Jurkat, Clone E6-1 (cell line): ENCODE data around the gene RUVBL1.

Source experiments
- DNase-seq: peaks from one replicate; pipeline ENCODE4 v3.0.0-alpha.2; 2011; ENCODE audit warnings: low read depth, low spot score
- H3K4me3 ChIP-seq: 2 replicates; pipeline ENCODE4 v1.5.1; 2011; ENCODE audit warnings: mild to moderate bottlenecking, low read length, control low read depth, moderate library complexity

The RUVBL1 gene

DNA sequence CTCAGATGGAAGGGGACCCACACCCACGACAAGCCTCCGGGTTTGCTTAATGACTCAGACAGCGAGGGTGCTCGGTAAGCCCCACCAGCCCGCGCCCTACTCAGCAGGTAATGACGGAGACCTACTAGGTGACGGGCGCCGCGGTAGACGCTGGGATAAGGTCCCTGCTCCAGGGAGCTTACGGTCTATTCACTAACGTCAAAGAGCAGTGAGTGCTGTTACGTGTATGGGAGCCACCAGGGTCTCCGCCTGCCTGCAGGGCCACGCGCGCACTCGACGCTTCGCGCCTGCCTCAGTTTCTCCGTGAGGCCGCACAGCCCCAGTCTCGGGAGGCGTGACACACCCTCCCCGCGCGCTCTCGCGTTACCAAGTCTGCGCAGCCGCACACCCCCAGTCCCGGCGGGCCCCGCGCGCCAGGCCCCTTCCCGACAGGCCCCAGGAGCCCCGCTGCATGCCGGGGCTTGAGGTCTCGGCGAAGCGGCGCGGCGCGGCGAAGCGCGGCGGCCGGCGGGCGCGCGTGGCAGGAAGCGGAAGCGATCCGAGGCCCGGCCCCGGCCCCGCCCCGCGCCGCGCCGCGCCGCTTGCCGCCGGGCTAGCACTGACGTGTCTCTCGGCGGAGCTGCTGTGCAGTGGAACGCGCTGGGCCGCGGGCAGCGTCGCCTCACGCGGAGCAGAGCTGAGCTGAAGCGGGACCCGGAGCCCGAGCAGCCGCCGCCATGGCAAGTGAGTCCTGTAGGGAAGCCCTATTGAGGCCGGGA lies 71.6 kb downstream of the RUVBL1 start, which contains the start of gene SEC61A1:
Gene SEC61A1 (plus strand): TSS at position 601 of the 758 bp plus-strand sequence. CDS start 116 bp downstream, at position 717.
- DNase-seq = peak; percentile 84
- peak within 1 kb of the TSS; percentile 87 for H3K4me3 ChIP-seq

DNA sequence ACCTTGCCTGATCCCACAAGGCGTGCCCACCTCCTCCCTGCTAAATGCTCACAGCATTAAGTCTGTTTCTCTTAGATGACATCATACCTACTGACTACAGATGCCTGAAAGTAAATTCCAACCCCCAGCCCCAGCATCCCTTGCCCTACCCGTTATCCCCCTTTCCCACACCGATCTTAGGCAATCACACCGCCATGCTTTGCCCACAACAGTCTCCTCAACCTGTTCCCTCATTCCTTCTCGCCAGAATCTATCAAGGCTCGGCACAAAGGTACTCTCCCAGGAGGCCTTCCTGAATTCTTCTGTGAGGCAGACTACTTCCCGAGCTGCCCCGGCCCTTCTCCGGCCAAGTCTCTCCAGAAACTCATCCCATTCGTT lies 72.2 kb downstream of the RUVBL1 start:
- peak overlapping the region; percentile 87 for H3K4me3 ChIP-seq
- no peak for DNase-seq

DNA sequence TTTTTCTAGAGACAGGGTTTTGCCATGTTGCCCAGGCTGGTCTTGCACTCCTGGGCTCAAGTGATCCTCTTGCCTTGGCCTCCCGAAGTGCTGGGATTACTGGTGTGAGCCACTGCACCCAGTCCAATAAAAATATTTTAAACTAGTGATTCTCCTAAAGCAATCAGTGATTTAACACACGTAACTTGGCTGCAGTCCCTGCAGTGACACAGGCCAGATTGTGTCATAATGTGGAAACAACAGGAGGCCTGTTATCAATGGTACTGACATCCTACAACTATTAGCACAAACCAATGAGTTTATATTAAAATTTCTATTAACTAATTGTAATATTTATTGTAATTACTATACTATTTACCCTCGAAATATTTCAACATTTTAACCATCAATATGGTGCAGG lies 73.0 kb downstream of the RUVBL1 start:
- H3K4me3 ChIP-seq = no peak overlapping the region
- no peak for DNase-seq

DNA sequence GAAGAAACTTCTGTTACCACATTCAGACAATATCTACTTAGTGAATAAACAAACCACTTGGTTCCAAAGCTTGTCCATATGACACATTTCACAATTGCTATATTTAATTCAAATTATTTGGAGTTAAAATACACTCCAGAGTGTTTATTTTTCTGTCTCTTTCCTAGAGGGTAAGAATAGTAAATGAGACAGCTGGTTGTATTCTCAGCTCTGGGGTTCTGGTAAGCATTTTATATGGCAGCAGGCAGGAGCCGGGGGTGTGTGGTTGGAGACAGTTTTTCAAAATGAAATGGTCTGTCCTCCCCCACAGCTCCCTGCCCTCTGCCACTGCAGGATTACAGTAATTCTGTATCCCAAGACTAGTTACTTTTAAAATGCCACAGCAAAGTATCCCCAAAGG lies 82.3 kb downstream of the RUVBL1 start:
- DNase-seq = no peak
- H3K4me3 ChIP-seq = no peak overlapping the region

- no peak for DNase-seq
- no peak overlapping the region for H3K4me3 ChIP-seq
Observed at GRCh38 chr3:128040660-128041059, 83.0 kb downstream of the RUVBL1 start.

- no peak overlapping the region for H3K4me3 ChIP-seq
- no peak for DNase-seq
Observed at GRCh38 chr3:128040041-128040440, 83.6 kb downstream of the RUVBL1 start.

- DNase-seq = no peak
- no peak overlapping the region for H3K4me3 ChIP-seq
Observed at GRCh38 chr3:128036119-128036518, 87.5 kb downstream of the RUVBL1 start.

DNA sequence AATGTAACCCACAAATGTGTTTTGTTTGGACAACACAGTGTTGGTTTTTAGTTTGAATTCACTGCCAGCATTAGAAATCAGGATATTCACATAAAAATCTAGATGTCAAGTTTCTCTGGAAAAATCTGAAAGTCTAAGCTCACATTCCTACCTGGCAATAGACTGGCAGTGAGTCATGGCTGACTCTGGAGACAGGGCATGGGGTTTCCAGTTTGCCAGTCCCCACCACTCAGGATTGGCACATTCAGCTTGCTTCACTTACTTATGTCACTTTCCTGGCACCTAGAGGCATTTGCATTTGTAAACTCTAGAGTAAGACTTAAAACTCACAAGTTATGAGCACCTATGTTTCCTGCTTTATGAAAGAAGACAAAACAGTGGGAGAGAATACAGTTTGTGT lies 90.5 kb downstream of the RUVBL1 start:
- H3K4me3 ChIP-seq = no peak overlapping the region

More for the DNA sequence above, 90.5 kb downstream of the RUVBL1 start:
- no peak for DNase-seq
